ENCODE results near the gene LRMDA. TPM values are rescaled to one million over a fixed set of nuclear protein-coding genes. Genes with fewer than 3 reads are reported as not detected.

Gene LRMDA
- total and polyA plus RNA-seq, 2 donors (not counting 1 experiment from before 2014, with no cell fraction given) = 0.12 TPM; not detected in 1

DNA sequence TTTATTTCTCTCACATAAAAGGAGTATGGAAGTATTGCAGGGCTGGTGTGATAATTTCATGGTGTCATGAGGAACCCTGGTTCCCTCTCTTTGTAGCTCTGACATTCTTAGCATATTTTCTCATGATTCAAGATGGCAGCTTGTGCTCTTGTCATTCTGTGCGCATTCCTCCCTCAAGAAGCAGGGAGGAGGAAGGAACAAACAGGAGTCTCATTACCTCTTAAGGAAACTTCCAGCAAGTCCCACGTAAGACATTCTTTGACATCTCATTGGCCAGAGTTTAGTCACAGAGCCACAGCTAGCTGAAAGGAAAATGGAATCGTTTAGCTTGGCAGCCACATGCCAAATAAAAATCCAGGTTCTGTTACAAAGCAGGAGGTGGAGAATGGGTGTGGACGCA lies 546.8 kb downstream of the LRMDA start:
- intact Hi-C loops (cut with micrococcal nuclease) = no loop called here
- Histone ChIP-seq H4K20me1 (ENCODE audit: control insufficient read depth, insufficient read depth, low read length, poor library complexity, severe bottlenecking) (no peaks in the 10 kb centered on the region), H3K9ac (ENCODE audit: low read length) (no peak overlapping the region), H3K4me3 (ENCODE audit: control extremely low read depth in 1 of 5, extremely low read depth in 1 of 5, insufficient read depth in 1 of 5, low read depth in 2 of 5, low read length in 4 of 5) (no peak overlapping the region), H2AFZ (ENCODE audit: insufficient read depth, low read depth, low read length, poor library complexity, severe bottlenecking) (no peak overlapping the region), H3K36me3 (replicated peaks in 1 of 2; ENCODE audit: control extremely low read depth in 1 of 2, control insufficient read depth in 1 of 2, extremely low read depth in 1 of 2, insufficient read depth in 2 of 2, low read length in 1 of 2) (no peaks in the 10 kb centered on the region), H3K27me3 (replicated peaks in 1 of 4; ENCODE audit: control extremely low read depth in 1 of 4, control insufficient read depth in 3 of 4, insufficient read depth in 4 of 4, low read length in 3 of 4) (no peaks in the 10 kb centered on the region), H3K9me3 (ENCODE audit: control extremely low read depth in 1 of 3, control insufficient read depth in 2 of 3, insufficient read depth in 1 of 3, low read length in 2 of 3) (no peaks in the 10 kb centered on the region), H3K27ac (ENCODE audit: low read length in 2 of 2) (no peak overlapping the region), H3K4me2 (replicated peaks; ENCODE audit: low read depth, low read length, poor library complexity, severe bottlenecking) (no peak overlapping the region), H3K79me2 (ENCODE audit: control insufficient read depth, insufficient read depth, low read length) (no peaks in the 10 kb centered on the region), H3K4me1 (ENCODE audit: control insufficient read depth in 2 of 2, insufficient read depth in 2 of 2, low read length in 2 of 2) (no peaks in the 10 kb centered on the region)
- Mint-ChIP-seq H3K4me3 (no peak overlapping the region), H3K9me3 (ENCODE audit: insufficient read depth) (peaks cover 2% of the 10 kb centered on the region), H3K4me1 (no peaks in the 10 kb centered on the region), H3K27me3 (peaks cover 3% of the 10 kb centered on the region), H3K27ac (no peak overlapping the region)
- ATAC-seq (ENCODE audit: low read depth) (no peak), DNase-seq (no peak)
- 97% methylated on average over 3 of the region's 4 CpGs for whole genome bisulfite sequencing (ENCODE audit: insufficient coverage)
- POLR2A ChIA-PET = no interaction called here
- TF ChIP-seq, protein P1, sequence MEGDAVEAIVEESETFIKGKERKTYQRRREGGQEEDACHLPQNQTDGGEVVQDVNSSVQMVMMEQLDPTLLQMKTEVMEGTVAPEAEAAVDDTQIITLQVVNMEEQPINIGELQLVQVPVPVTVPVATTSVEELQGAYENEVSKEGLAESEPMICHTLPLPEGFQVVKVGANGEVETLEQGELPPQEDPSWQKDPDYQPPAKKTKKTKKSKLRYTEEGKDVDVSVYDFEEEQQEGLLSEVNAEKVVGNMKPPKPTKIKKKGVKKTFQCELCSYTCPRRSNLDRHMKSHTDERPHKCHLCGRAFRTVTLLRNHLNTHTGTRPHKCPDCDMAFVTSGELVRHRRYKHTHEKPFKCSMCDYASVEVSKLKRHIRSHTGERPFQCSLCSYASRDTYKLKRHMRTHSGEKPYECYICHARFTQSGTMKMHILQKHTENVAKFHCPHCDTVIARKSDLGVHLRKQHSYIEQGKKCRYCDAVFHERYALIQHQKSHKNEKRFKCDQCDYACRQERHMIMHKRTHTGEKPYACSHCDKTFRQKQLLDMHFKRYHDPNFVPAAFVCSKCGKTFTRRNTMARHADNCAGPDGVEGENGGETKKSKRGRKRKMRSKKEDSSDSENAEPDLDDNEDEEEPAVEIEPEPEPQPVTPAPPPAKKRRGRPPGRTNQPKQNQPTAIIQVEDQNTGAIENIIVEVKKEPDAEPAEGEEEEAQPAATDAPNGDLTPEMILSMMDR (IDR thresholded peaks at IDR 0.05) = no peak
- no peak for TF ChIP-seq EZH2 (IDR thresholded peaks at IDR 0.05; ENCODE audit: borderline replicate concordance, insufficient read depth, low read depth, low read length, poor library complexity, severe bottlenecking)
- CTCF ChIA-PET = no interaction called here

DNA sequence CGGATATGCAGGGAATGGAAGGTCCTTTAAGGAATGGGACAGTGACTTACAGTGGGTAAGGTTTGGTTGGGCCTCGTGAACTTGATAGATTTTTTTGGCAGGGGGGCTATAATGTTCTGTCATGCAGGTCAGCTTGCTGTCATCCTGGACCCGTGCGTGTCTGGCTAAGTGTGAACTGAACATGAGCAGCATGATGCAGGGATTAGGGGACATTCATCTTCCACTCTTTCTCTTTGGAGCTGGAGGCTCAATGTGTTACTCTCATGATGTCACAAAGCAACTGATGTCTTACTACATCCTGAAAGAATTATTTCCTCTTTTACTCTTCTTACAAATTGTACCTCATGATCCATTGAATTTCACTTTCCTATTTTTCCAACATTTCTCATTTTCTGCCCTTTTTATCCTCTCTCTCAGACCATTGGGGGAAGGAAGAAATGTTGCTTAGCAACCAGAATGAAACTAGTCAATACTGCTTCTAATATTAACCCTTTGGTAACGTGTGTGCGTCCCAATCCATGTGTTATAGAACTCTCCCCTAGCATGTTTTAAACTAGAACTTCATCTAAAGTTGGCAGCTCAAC lies 549.1 kb downstream of the LRMDA start:
- no peaks in the 10 kb centered on the region for H4K20me1 ChIP-seq (ENCODE audit: control insufficient read depth, insufficient read depth, low read length, poor library complexity, severe bottlenecking)
- H3K4me3 ChIP-seq (ENCODE audit: control extremely low read depth in 1 of 5, extremely low read depth in 1 of 5, insufficient read depth in 1 of 5, low read depth in 2 of 5, low read length in 4 of 5) = no peak overlapping the region
- H3K4me1 Mint-ChIP-seq = no peaks in the 10 kb centered on the region
- no peak for ATAC-seq (ENCODE audit: low read depth)
- TF ChIP-seq EZH2 (IDR thresholded peaks at IDR 0.05; ENCODE audit: borderline replicate concordance, insufficient read depth, low read depth, low read length, poor library complexity, severe bottlenecking) = no peak
- TF ChIP-seq, protein P1 (IDR thresholded peaks at IDR 0.05) = no peak
- no peaks in the 10 kb centered on the region for H3K36me3 ChIP-seq (replicated peaks in 1 of 2; ENCODE audit: control extremely low read depth in 1 of 2, control insufficient read depth in 1 of 2, extremely low read depth in 1 of 2, insufficient read depth in 2 of 2, low read length in 1 of 2)
- no peaks in the 10 kb centered on the region for H3K9me3 ChIP-seq (ENCODE audit: control extremely low read depth in 1 of 3, control insufficient read depth in 2 of 3, insufficient read depth in 1 of 3, low read length in 2 of 3)
- peaks cover 2% of the 10 kb centered on the region for H3K9me3 Mint-ChIP-seq (ENCODE audit: insufficient read depth)
- ChIA-PET CTCF (no interaction called here), POLR2A (no interaction called here)
- no peak overlapping the region for H3K27ac ChIP-seq (ENCODE audit: low read length in 2 of 2)
- H3K27me3 Mint-ChIP-seq = peaks cover 3% of the 10 kb centered on the region
- no peak overlapping the region for H3K4me3 Mint-ChIP-seq
- no peak overlapping the region for H3K27ac Mint-ChIP-seq
- no peaks in the 10 kb centered on the region for H3K79me2 ChIP-seq (ENCODE audit: control insufficient read depth, insufficient read depth, low read length)
- intact Hi-C loops (cut with micrococcal nuclease) = no loop called here
- H3K4me2 ChIP-seq (replicated peaks; ENCODE audit: low read depth, low read length, poor library complexity, severe bottlenecking) = no peak overlapping the region
- no peak overlapping the region for H2AFZ ChIP-seq (ENCODE audit: insufficient read depth, low read depth, low read length, poor library complexity, severe bottlenecking)
- no peak for DNase-seq
- no peaks in the 10 kb centered on the region for H3K4me1 ChIP-seq (ENCODE audit: control insufficient read depth in 2 of 2, insufficient read depth in 2 of 2, low read length in 2 of 2)
- 95% methylated on average over 3 of the region's 6 CpGs for WGBS (ENCODE audit: insufficient coverage)
- no peaks in the 10 kb centered on the region for H3K27me3 ChIP-seq (replicated peaks in 1 of 4; ENCODE audit: control extremely low read depth in 1 of 4, control insufficient read depth in 3 of 4, insufficient read depth in 4 of 4, low read length in 3 of 4)
- H3K9ac ChIP-seq (ENCODE audit: low read length) = no peak overlapping the region
